ENCODE measurements around the gene NSF. TPM values are rescaled to one million over a fixed set of nuclear protein-coding genes. Genes with fewer than 3 reads are reported as not detected.

Gene NSF
- total and polyA plus RNA-seq, 4 experiments from 2014 or later, result 14.6 to 67.3 (median 43.9) TPM

DNA sequence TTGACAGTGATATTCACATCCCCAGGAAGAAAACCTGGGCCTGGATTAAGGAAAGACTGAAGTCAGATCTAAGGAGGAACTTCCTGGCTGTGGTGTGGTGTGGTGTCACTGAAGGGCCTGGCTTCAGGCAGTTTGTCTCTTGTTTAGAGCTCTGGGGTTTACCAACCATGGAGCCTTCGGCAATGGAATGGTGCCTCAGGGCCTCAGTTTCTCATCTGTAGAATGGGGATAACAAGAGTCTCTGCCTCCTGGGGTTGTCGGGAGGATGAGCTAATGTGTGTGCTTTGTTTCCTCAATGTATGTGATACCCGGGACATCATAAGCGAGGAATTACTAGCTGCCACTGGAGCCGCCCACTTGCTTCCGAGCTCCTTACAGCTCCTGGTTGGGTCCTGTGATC is 215.3 kb downstream of the NSF start:
- H3K27me3 ChIP-seq (ENCODE audit: insufficient read depth, low read length), result no peaks in the 10 kb centered on the region
- Mint-ChIP-seq H3K4me3 (no peak overlapping the region), H3K9me3 (no peaks in the 10 kb centered on the region), H3K27ac (no peak overlapping the region), H3K27me3 (peaks cover 2 to 10% of the 10 kb centered on the region in 2 donors), H3K4me1 (no peaks in the 10 kb centered on the region), H3K36me3 (no peaks in the 10 kb centered on the region)
- no peaks in the 10 kb centered on the region for H3K4me1 ChIP-seq (ENCODE audit: insufficient read depth, low read length)
- H3K27ac ChIP-seq (ENCODE audit: low read depth, low read length), result no peak overlapping the region
- ChIA-PET POLR2A (ENCODE audit: partially characterized antibody) (no interaction called here), CTCF (ENCODE audit: partially characterized antibody) (interaction anchor here (0.8 kb wide), 1 partner anchor 20 kb away, joined by 3 read pairs; no protein-coding TSS in a partner anchor)
- no peaks in the 10 kb centered on the region for H3K36me3 ChIP-seq (ENCODE audit: insufficient read depth, low read length)
- no peak for DNase-seq
- intact Hi-C loops (cut with micrococcal nuclease), result no loop called here
- no peak overlapping the region for H3K4me3 ChIP-seq (ENCODE audit: low read length in 2 of 2)
- no peaks in the 10 kb centered on the region for H3K9me3 ChIP-seq (ENCODE audit: control insufficient read depth in 1 of 2, low read length in 2 of 2)

Other genes starting within 250 kb of the NSF start
- gene ARL17B, start 228.9 kb upstream of the NSF start, total RNA-seq, result 10 to 100 TPM; 39.0 to 40.2 TPM
- gene ARL17B, start 228.9 kb upstream of the NSF start, polyA plus RNA-seq, result 10 to 100 TPM; 31.6 to 35.9 TPM
- gene LRRC37A2, start 78.2 kb upstream of the NSF start, total RNA-seq, result 10 to 100 TPM; 46.4 to 49.3 TPM
- gene LRRC37A2, start 78.2 kb upstream of the NSF start, polyA plus RNA-seq, result 10 to 100 TPM in 1 of 2 donors, 1 to 10 TPM in 1; 5.6 to 12.0 TPM
- gene ARL17A, start 11.0 kb upstream of the NSF start, total RNA-seq, result 10 to 100 TPM; 45.9 to 49.4 TPM
- gene ARL17A, start 11.0 kb upstream of the NSF start, polyA plus RNA-seq, result 10 to 100 TPM in 1 of 2 donors, 1 to 10 TPM in 1; 8.2 to 10.8 TPM
- gene WNT3, start 228.0 kb downstream of the NSF start, total RNA-seq, result not detected
- not detected for gene WNT3, start 228.0 kb downstream of the NSF start, polyA plus RNA-seq

Measured in CD4-positive, alpha-beta memory T cell (primary cell).